GM19438 (cell line): ENCODE data around the gene SLC45A2.
"Not testable (repeated sequence)": the region's sequence is repeated elsewhere in the genome, so short reads cannot be mapped to it uniquely, and the experiment has no call there.

Experiments used
- ATAC-seq: cut with Tn5 transposase; IDR thresholded peaks from one replicate; pipeline ENCODE4 v1.9.1; 2021; ENCODE audit warnings: low read depth; ENCODE audit not compliant: unreplicated experiment

SLC45A2 gene

GRCh38 chr5:33969572-33970452 lies 14.7 kb downstream of the SLC45A2 start:
- ATAC-seq: no peak

- no peak for ATAC-seq
Observed at GRCh38 chr5:33968211-33969005, 16.1 kb downstream of the SLC45A2 start.

DNA sequence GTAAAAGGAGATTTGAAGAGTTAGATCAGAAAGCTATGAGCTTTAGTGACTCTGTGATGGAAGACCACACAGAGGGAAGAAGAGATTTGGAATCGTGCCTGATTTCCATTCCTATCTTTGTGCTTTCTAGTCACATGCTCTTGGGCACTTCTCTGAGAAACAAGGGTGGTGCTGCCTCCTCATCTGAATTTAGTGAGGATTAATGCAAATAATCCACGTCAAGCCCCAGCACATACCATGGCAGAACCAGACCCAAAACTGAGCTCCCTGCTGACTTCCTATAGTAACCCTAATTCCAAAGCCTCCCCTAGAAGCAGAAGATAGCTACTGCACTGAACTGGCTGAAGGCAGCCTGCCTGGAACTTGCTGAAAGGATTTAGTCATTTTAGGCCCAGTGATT lies 17.7 kb downstream of the SLC45A2 start:
- ATAC-seq: no peak

DNA sequence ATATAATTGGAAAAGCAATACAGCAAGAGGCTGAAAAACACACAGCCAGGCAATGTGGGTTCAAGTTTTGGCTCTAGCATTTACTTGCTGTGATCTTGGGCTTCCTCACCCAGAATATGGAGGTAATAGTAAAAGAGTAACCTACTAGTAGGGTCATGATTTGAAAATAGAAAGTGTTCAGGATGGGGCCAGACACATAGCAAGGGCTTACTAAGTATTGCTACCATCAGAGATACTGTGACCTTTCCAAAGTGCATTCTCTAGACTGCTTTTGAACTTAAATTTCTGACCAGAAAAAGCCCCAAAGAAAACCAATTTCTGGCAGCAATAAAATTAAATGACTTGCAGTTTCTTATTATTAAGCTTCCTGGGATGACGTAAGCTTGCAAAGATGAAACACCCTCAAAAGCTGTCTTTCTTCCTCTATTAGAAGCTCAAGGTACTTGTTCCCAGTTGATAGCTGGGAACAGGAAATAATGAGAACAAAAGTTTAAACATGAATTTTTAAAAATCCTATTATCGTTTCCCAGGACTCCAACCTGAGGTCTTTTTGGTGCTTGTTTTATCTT lies 20.3 kb downstream of the SLC45A2 start:
- no peak for ATAC-seq

GRCh38 chr5:33958176-33958575 lies 26.3 kb downstream of the SLC45A2 start:
- no peak for ATAC-seq

GRCh38 chr5:33957577-33958150 lies 26.8 kb downstream of the SLC45A2 start:
- no peak for ATAC-seq

- ATAC-seq: not testable (repeated sequence)
Observed at GRCh38 chr5:33952175-33952574, 32.3 kb downstream of the SLC45A2 start.

GRCh38 chr5:33944543-33945132 lies 39.9 kb downstream of the SLC45A2 start:
- no peak for ATAC-seq

DNA sequence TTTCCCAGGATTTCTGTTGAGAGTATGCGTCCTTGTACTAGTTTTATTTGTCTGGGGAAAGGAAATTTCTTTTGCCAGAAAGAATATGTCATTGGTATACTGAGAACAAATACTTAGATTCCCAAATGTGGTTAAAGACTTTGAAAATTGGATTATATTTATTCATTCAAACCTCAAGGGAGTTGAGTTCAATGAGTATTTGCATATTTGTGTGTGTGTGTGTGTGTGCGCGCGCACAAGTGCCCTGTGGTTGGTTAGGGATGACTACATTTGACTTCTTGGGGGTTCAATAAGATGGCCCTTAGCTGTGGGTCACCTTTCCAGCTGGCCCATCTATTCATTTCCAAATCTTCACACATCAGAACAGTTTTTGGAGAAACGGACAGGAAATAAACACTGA lies 43.4 kb downstream of the SLC45A2 start:
- ATAC-seq: no peak

DNA sequence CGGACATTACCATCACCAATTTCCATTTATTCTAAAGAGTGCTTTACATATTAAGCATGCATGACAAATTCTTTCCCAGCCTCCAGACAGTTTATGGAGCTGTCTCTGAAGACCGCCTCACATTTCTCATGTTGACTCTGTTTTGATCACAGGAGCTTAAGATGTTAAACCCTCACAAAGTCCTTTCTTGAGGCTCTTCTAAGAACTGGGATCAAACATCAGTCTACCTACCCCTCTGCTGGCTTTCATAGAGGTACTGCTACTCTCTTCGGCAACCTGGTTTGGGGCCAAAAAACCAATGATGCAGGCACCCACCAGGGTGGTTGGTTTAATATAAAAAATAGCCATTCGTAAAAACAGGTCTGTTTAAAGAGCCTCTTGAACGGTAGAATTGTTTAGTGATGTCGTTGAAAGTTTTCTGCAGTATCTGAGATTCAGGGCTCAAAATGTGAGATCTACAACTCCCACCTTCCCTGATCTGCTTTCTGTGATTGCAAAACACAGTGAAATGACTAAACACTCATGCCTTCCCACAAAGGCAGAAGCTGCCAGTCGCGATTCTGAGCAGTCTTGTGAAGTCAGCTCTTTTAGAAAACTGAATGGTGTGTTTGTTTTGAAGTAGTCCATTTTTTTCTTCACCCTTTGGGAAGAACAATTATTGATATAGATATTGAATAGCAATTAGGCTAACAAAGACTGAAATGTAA lies 44.8 kb downstream of the SLC45A2 start:
- ATAC-seq: no peak

GRCh38 chr5:33938881-33939280 lies 45.6 kb downstream of the SLC45A2 start:
- no peak for ATAC-seq

- no peak for ATAC-seq
Observed at GRCh38 chr5:33938507-33938796, 46.0 kb downstream of the SLC45A2 start.

- ATAC-seq: no peak
Observed at GRCh38 chr5:33937707-33938506, 46.6 kb downstream of the SLC45A2 start.

DNA sequence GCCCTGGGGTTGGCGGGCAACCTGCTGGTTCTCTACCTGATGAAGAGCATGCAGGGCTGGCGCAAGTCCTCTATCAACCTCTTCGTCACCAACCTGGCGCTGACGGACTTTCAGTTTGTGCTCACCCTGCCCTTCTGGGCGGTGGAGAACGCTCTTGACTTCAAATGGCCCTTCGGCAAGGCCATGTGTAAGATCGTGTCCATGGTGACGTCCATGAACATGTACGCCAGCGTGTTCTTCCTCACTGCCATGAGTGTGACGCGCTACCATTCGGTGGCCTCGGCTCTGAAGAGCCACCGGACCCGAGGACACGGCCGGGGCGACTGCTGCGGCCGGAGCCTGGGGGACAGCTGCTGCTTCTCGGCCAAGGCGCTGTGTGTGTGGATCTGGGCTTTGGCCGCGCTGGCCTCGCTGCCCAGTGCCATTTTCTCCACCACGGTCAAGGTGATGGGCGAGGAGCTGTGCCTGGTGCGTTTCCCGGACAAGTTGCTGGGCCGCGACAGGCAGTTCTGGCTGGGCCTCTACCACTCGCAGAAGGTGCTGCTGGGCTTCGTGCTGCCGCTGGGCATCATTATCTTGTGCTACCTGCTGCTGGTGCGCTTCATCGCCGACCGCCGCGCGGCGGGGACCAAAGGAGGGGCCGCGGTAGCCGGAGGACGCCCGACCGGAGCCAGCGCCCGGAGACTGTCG lies 47.3 kb downstream of the SLC45A2 start:
- no peak for ATAC-seq

DNA sequence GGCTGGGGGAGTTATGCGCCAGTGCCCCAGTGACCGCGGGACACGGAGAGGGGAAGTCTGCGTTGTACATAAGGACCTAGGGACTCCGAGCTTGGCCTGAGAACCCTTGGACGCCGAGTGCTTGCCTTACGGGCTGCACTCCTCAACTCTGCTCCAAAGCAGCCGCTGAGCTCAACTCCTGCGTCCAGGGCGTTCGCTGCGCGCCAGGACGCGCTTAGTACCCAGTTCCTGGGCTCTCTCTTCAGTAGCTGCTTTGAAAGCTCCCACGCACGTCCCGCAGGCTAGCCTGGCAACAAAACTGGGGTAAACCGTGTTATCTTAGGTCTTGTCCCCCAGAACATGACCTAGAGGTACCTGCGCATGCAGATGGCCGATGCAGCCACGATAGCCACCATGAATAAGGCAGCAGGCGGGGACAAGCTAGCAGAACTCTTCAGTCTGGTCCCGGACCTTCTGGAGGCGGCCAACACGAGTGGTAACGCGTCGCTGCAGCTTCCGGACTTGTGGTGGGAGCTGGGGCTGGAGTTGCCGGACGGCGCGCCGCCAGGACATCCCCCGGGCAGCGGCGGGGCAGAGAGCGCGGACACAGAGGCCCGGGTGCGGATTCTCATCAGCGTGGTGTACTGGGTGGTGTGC lies 48.0 kb downstream of the SLC45A2 start, which contains the start of gene RXFP3:
RXFP3 (plus strand) TSS at position 6 of the 636 bp plus-strand sequence; CDS start at position 361, 355 bp downstream.
- ATAC-seq: no peak

DNA sequence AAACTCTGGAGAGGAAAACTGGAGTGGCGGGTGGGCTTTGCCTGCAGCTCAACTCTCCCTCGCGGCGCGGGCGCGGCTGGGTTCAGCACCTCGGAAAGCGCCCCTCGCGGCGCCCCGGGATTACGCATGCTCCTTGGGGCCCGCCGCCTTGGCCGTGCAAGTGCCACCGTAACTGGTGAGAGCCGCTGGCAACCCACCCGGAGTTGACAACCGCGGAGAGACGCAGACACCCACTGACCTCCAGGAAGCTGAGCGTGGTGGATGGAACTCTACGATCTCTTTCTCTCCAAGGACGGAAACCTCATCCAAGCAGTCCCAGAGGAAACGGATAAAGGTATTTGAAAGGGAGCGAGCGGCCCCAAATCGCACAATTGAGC lies 48.5 kb downstream of the SLC45A2 start:
- ATAC-seq: no peak

DNA sequence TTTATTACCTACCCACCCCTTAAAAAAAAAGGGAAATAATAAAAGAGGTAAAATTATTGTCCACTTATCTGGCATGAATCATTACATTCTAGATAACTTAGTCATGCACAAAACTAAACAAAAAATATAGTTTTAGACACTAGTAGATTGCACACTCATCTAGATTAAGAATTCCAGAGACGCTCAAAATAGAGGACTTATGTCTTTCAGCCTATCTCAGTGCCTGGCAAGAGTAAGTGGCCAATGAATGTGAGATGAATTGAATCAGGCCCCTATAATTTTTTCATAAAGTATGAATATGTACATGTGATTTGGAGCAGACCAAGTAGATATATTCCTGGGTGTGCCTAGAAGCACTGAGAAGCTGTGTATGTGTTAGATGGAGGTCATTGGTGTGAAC lies 50.3 kb downstream of the SLC45A2 start:
- ATAC-seq: peak; percentile 19

- ATAC-seq: peak; percentile 89
Observed at GRCh38 chr5:33933723-33934169, 50.7 kb downstream of the SLC45A2 start.
